Glomerular visceral epithelial cell (primary cell): ENCODE measurements around the gene ACAP3.

ENCODE experiments used
- DNase-seq: peaks from one replicate; pipeline ENCODE4 v3.0.0-alpha.2; 2016; ENCODE audit errors: extremely low spot score

The ACAP3 gene

GRCh38 chr1:1245178-1245816 lies 62.4 kb downstream of the ACAP3 start:
- DNase-seq, result no peak

DNA sequence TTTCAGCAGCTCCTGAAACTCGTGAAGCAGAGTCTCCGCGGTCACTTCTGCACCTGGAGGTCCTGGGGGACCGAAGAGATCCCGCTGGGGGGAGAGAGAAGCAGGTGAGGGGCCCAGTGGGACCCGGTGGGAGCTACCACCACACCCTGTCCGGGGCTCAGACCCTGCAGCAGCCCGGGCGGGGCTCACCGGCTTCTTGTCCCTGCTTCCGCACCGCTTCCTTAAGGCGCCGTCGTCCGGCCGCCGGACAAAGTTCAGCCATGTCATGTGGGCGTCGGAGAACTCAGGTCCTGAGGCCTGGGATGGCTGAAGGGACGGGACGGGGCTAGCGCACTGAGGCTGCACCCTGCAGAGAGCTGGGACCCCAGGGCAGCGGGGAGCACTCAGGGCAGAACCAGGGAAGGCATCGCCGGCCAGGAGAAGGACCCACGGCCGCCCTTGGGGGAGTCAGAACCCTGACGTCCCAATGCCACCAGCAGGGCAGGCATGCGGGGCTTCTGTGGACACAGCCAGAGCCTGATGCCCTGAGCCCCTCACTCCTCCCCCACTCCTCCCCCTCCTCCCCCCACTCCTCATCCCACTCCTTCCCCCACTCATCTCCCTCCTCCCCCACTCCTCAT lies 63.4 kb downstream of the ACAP3 start:
- DNase-seq, result no peak

DNA sequence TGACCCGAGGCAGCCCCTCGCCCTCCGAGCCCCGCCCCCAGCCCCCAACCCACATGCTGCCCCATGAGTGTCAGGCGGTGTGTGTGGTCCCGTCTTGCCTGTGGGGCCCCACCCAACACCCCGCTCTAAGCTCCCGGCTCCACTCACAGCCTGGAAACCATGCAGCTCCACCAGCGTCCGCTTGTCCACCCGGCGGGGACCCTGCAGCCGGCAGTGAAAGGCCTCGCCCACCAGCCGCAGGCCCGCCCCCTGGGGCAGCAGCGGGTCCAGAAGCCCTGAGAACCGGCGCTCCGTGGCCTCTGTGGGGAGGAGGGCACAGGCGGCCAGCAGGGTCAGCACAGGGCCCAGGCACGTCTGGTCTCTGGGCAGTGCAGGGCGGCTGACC lies 63.9 kb downstream of the ACAP3 start:
- no peak for DNase-seq

DNA sequence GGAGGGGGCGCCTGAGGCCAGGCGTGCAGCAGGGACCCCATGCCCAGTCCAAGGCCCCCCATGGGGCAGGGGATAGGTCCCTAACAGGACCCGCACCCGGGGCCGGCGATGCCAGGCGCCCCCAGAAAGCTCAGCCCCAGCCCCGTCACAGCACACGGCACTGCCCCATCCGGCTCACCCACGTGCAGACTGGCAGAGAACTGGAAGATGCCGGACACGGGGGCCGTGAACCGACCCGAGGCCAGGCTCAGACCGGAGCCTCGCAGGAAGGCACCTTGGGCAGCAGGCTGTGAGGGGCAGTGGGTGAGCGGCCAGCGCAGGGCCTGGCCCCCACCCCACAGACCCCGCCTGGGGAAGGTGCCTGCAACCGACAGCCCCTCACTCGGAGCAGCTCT lies 64.5 kb downstream of the ACAP3 start:
- no peak for DNase-seq

DNA sequence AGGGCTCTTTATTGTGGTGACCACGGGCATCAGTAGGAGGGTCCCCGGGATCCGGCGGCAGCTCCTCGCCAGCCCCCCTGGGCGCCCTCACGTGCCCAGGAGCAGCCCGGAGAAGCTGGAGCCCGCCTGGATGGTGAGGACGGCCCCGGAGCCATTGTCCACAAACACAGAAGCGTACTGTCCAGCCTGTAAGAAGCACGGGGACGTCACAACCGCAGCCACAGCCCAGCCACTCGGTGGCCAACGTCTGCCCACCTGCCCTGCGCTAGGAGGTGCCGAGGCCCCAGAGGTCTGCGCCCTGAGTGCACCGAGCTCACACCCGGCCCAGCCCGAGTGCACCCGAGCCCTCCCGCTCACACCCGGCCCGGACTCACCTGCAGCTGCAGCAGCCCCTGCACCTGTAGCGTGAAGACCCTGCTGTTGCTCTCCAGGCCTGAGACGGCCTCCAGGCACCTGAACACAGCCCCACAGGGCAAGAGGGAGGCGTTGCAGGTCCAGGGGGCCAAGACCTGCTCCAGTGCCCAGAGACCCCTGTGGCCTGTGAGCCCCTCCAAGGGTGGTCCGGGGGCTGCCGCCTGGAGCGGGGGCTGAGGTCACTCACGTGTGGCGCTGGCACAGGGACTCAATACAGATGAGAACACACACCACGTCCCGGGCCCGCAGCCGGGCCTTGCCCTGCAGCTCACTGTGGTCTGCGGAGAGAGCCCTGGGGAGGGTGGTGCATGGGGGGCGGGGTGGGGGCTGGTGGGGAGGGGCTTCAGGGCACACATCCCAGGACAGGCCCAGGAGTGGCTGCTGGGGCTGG lies 65.1 kb downstream of the ACAP3 start:
- no peak for DNase-seq
